ENCODE measurements around the gene ST14. TPM values are rescaled to one million over a fixed set of nuclear protein-coding genes. Genes with fewer than 3 reads are reported as not detected.
"Not testable (repeated sequence)": the region's sequence is repeated elsewhere in the genome, so short reads cannot be mapped to it uniquely, and the experiment has no call there.

Gene ST14
- total and polyA plus RNA-seq, 2 experiments from 2014 or later: not detected

DNA sequence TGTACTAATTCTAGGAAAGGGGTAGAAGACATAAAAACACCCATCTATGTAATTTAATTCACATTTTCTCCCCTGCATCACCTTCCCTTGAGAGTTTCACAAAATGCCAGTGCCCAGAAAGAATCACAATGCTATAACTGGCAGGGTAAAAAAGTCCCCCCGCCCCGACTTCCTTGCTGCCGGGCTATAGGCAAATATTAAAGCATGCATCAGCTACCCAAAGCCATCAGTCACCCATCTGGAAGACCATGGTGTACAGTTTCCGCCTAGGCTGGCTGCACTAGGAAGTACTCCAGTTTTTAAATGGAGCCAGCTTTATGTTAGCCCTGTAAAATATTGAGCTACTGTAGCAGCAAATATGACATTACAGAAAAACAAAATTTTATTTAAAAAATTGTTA, 67.8 kb downstream of the ST14 start:
- H3K79me2 ChIP-seq (ENCODE audit: insufficient read depth): no peaks in the 10 kb centered on the region
- in situ Hi-C loops (cut with MboI): no loop called here
- no peaks in the 10 kb centered on the region for H3K9me2 ChIP-seq (ENCODE audit: insufficient read depth)
- DNase-seq: no peak
- no peak overlapping the region for H3K27ac ChIP-seq
- no peak overlapping the region for H3K4me2 ChIP-seq (ENCODE audit: unreplicated experiment)
- no peaks in the 10 kb centered on the region for H4K20me1 ChIP-seq (ENCODE audit: insufficient read depth)
- H3F3A ChIP-seq (ENCODE audit: insufficient read depth): no peaks in the 10 kb centered on the region
- no peaks in the 10 kb centered on the region for H3K9me3 ChIP-seq (ENCODE audit: low read depth)
- no peak overlapping the region for H3K4me3 ChIP-seq
- no peaks in the 10 kb centered on the region for H3K36me3 ChIP-seq (ENCODE audit: low read depth)
- H3K4me1 ChIP-seq (ENCODE audit: insufficient read depth): no peaks in the 10 kb centered on the region
- no peak for TF ChIP-seq EZH2phosphoT487 (IDR thresholded peaks at IDR 0.05; ENCODE audit: insufficient read depth, low read depth)
- no peak for TF ChIP-seq EZH2 (IDR thresholded peaks at IDR 0.05; ENCODE audit: insufficient read depth, poor library complexity, severe bottlenecking)
- H3K27me3 ChIP-seq (replicated peaks; ENCODE audit: insufficient read depth): no peaks in the 10 kb centered on the region
- WGBS, 2 experiments (ENCODE audit: low coverage in 1 of 2, low lambda C conversion rate in 2 of 2, missing lambda C conversion rate in 2 of 2): 98 to 100% methylated on average over 4 of the region's 4 CpGs
- no peak overlapping the region for H3K9ac ChIP-seq
- no peak overlapping the region for H2AFZ ChIP-seq

DNA sequence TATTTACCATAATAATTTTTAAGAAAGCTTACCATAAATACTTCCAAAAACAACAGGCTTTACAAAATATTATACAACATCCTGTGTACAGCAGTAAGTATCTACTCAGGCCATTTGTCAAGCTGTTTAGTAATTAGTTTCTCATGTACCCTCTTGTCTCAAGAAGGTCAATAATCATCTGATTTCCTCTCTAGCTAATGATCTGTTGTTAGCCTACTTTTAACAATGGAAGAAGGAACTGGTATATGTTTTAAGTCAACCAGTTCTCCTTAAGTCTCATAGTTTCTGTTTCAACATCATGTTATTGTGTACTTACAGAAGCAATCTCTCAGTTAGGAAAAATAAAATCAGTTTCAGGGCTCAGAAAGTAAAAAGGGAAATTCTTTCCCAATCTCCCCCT, 73.9 kb downstream of the ST14 start:
- H3K27ac ChIP-seq; H2AFZ ChIP-seq; in situ Hi-C loops (cut with MboI); H3F3A ChIP-seq (ENCODE audit: insufficient read depth); H3K9ac ChIP-seq; H3K27me3 ChIP-seq (replicated peaks; ENCODE audit: insufficient read depth); DNase-seq; H4K20me1 ChIP-seq (ENCODE audit: insufficient read depth); H3K9me3 ChIP-seq (ENCODE audit: low read depth); H3K4me2 ChIP-seq (ENCODE audit: unreplicated experiment); H3K79me2 ChIP-seq (ENCODE audit: insufficient read depth); H3K4me1 ChIP-seq (ENCODE audit: insufficient read depth); H3K4me3 ChIP-seq; H3K9me2 ChIP-seq (ENCODE audit: insufficient read depth): not testable (repeated sequence)
- H3K36me3 ChIP-seq (ENCODE audit: low read depth): peaks cover 24% of the 10 kb centered on the region; the same call in 1 of the 2 replicates

DNA sequence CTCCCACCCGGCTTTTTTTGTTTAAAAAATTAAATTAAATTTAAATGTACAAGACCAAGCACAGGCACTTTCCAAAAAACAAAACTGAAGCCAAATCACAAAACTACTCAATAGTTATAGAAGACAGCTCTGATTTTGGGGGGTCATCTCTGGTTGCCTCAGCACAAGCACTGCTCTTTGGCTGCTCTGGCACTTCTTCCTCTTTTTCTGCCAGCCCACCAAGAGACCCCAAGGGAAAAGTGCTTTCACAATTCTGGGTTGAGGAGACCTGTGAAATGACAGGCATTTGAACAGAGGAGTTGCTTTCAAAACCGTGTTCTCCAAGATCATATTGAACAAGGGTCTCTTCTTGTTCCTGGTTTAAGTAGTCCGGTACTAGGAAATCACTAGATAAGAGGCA, 74.3 kb downstream of the ST14 start:
- H3K9me3 ChIP-seq (ENCODE audit: low read depth); H3K79me2 ChIP-seq (ENCODE audit: insufficient read depth); in situ Hi-C loops (cut with MboI): not testable (repeated sequence)

DNA sequence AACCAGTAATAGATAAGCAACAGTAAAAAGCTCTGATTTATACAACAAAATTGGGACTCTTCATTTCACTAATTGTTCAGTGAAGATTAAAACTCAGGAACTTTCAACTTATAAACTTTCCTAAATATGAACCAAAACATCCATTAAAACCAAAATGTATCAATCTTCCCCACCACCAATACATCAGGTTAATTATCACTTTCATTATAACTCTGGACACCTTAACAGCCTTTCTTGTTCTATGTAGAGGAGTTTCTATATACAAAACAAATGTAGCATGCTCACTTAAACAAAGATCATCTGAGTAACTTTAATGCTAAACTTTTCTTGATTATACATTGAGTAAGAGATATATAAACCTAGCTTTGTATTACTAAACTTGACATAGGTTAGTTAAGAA, 74.7 kb downstream of the ST14 start:
- TF ChIP-seq EZH2 (IDR thresholded peaks at IDR 0.05; ENCODE audit: insufficient read depth, poor library complexity, severe bottlenecking) (no peak), EZH2phosphoT487 (IDR thresholded peaks at IDR 0.05; ENCODE audit: insufficient read depth, low read depth) (no peak)
- H2AFZ ChIP-seq: no peak overlapping the region
- H3F3A ChIP-seq (ENCODE audit: insufficient read depth): no peaks in the 10 kb centered on the region
- no peaks in the 10 kb centered on the region for H3K27me3 ChIP-seq (replicated peaks; ENCODE audit: insufficient read depth)
- no peaks in the 10 kb centered on the region for H4K20me1 ChIP-seq (ENCODE audit: insufficient read depth)
- H3K36me3 ChIP-seq (ENCODE audit: low read depth): peaks cover 24% of the 10 kb centered on the region; the same call in 1 of the 2 replicates
- no peaks in the 10 kb centered on the region for H3K9me3 ChIP-seq (ENCODE audit: low read depth)
- H3K9ac ChIP-seq: no peak overlapping the region
- no peaks in the 10 kb centered on the region for H3K9me2 ChIP-seq (ENCODE audit: insufficient read depth)
- no peaks in the 10 kb centered on the region for H3K79me2 ChIP-seq (ENCODE audit: insufficient read depth)
- no peak overlapping the region for H3K4me3 ChIP-seq
- H3K4me2 ChIP-seq (ENCODE audit: unreplicated experiment): no peak overlapping the region
- no peak overlapping the region for H3K27ac ChIP-seq
- no peaks in the 10 kb centered on the region for H3K4me1 ChIP-seq (ENCODE audit: insufficient read depth)
- in situ Hi-C loops (cut with MboI): no loop called here
- DNase-seq: no peak

More for the DNA sequence above, 74.3 kb downstream of the ST14 start:
- H3F3A ChIP-seq (ENCODE audit: insufficient read depth); H3K9ac ChIP-seq; H3K4me1 ChIP-seq (ENCODE audit: insufficient read depth); H3K4me3 ChIP-seq; H3K9me2 ChIP-seq (ENCODE audit: insufficient read depth); H3K4me2 ChIP-seq (ENCODE audit: unreplicated experiment); H3K27ac ChIP-seq; DNase-seq; H4K20me1 ChIP-seq (ENCODE audit: insufficient read depth); H3K27me3 ChIP-seq (replicated peaks; ENCODE audit: insufficient read depth); H2AFZ ChIP-seq: not testable (repeated sequence)
- peaks cover 24% of the 10 kb centered on the region; the same call in 1 of the 2 replicates for H3K36me3 ChIP-seq (ENCODE audit: low read depth)
- WGBS, 2 experiments (ENCODE audit: low coverage in 1 of 2, low lambda C conversion rate in 2 of 2, missing lambda C conversion rate in 2 of 2): 96 to 100% methylated on average over 2 to 3 of the region's 3 CpGs

DNA sequence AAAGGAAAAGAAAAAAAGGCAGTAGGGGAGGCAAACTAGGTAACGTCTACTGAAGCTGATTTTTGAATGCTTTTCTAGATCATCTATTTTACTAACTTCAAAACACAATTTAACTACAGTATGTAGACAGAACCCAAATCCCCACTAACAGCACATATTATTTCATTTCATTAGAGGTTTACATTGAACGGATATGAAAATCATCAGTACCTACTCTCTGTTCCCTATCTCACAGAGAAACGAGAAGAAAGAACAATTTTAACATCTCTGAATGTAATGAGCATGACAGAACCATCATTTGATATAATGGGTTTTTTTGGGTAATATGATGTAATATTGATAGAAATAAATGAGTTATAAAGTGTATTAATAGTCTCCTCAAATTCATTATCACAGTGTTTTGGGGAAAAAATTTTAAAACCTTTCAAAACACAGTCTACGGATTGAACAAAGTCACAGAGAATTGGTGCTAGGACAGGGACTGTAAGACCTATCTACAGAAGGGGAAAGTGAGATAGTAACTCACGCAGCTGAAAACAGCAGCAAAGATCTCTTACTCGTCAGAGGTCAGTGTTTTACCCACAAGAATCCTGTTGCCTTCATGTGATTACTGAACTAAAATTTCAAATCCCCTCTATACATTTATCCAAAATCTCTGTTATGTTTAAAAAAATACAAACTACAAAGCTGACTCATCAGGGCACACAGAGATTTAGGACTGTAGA, 77.9 kb downstream of the ST14 start:
- Histone ChIP-seq H3K4me2 (ENCODE audit: unreplicated experiment) (no peak overlapping the region), H3K9me3 (ENCODE audit: low read depth) (no peaks in the 10 kb centered on the region), H3K27me3 (replicated peaks; ENCODE audit: insufficient read depth) (no peaks in the 10 kb centered on the region), H3K9me2 (ENCODE audit: insufficient read depth) (no peaks in the 10 kb centered on the region), H3K79me2 (ENCODE audit: insufficient read depth) (no peaks in the 10 kb centered on the region), H3K4me1 (ENCODE audit: insufficient read depth) (no peaks in the 10 kb centered on the region), H2AFZ (no peak overlapping the region), H3K9ac (no peak overlapping the region), H3K27ac (no peak overlapping the region), H3K36me3 (ENCODE audit: low read depth) (peaks cover 24% of the 10 kb centered on the region; the same call in 1 of the 2 replicates), H4K20me1 (ENCODE audit: insufficient read depth) (no peaks in the 10 kb centered on the region), H3F3A (ENCODE audit: insufficient read depth) (no peaks in the 10 kb centered on the region), H3K4me3 (no peak overlapping the region)
- DNase-seq: no peak
- TF ChIP-seq EZH2 (IDR thresholded peaks at IDR 0.05; ENCODE audit: insufficient read depth, poor library complexity, severe bottlenecking) (no peak), EZH2phosphoT487 (IDR thresholded peaks at IDR 0.05; ENCODE audit: insufficient read depth, low read depth) (no peak)
- in situ Hi-C loops (cut with MboI): no loop called here
- WGBS, 2 experiments (ENCODE audit: low coverage in 1 of 2, low lambda C conversion rate in 2 of 2, missing lambda C conversion rate in 2 of 2): 92 to 93% methylated on average over 6 of the region's 6 CpGs
